Measurements from ENCODE around the gene LRRC4C.
"Not testable (repeated sequence)": the region's sequence is repeated elsewhere in the genome, so short reads cannot be mapped to it uniquely, and the experiment has no call there.

The LRRC4C gene

DNA sequence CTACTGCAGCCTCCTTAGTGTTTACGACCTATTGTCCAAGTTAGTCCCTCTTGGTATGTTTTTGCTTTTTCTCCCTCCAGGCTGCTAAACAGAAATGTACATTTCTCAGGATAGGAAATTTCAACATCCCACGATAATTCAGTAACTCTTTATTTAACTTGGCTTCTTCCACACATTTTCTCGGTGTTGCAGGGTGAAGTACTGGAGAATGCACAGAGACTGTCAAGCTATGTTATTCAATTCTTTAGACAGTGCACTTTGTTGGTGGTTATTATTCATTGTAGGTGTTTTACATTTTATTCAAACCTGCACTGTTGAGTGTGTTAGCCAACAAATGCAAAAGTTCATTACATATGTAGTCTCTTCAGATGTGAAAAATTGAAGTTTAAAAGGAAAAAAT lies 839.8 kb downstream of the LRRC4C start:
- no peak for DNase-seq

DNA sequence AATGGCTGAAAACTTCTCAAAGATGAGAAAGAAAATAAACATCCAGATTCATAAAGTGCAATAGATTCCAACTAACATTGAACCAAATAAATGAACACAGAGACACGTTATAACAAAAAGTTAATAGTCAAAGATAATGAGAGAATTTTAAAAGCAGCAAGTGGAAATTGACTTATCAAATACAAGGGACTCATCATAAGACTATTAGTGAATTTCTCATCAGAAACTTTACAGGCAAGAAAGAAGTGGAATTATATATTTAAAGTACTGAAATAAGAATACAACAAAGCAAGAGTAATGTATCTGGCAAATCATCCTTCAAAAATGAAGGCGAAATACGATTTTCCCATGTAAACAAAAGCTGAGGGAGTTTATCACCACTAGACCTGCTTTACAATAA lies 852.7 kb downstream of the LRRC4C start:
- DNase-seq = no peak

GRCh38 chr11:40602866-40603552 lies 856.4 kb downstream of the LRRC4C start:
- DNase-seq = no peak

DNA sequence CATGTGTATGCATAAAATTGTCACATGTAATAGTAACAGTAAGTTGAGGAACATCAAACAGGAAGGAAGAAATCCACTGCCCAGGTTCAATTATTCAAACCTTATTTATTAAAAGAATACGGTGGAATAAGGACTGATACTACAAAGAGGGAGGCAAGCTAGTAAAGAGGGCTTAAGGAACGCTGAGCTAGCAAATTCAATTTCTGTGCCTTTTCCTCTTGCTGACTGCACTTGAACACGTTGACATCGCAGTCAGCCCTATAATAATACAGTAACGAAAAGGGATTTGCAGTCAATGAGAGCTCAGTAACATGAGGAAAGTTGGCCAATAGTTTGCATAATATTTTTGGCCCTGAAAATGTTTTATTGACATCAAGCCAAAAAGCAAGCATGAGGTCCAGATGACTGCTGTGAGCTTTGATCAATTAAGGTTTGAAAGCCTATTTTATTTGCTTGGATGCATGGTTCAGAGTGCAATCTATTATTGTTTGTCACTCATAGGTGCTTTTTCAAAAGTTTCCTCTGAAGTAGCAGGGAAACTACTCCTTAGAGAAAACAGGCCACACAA lies 861.8 kb downstream of the LRRC4C start:
- no peak for DNase-seq

GRCh38 chr11:40573254-40573891 lies 886.1 kb downstream of the LRRC4C start:
- no peak for DNase-seq

DNA sequence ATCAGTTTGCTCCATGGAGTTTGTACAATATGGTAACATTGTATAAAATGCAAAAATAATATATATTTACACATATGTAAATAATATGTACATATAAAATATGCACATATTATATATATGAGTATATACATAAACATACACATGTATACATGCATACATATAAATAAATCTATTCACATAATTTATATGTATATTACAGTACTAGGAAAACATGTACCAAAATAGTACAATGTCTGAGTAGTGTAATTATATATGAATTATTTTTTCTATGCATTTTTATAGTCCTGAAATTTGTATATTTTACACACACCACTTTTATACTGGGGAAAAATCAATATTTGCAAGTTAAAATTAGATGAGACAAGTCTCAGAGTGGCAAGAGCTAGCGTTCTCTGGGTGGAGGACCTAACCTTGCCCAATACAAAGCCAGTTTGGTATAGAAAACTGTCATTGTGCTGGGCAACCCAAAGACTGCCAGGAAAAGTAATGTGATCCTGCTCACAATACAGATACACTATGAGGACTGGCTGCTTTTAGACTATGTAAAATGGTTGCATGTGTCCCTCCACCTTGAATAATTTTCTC lies 889.4 kb downstream of the LRRC4C start:
- DNase-seq = no peak

GRCh38 chr11:40567392-40567791 lies 892.1 kb downstream of the LRRC4C start:
- no peak for DNase-seq

- DNase-seq = no peak
These were observed 915.3 kb downstream of the LRRC4C start for GRCh38 chr11:40544162-40544561.

DNA sequence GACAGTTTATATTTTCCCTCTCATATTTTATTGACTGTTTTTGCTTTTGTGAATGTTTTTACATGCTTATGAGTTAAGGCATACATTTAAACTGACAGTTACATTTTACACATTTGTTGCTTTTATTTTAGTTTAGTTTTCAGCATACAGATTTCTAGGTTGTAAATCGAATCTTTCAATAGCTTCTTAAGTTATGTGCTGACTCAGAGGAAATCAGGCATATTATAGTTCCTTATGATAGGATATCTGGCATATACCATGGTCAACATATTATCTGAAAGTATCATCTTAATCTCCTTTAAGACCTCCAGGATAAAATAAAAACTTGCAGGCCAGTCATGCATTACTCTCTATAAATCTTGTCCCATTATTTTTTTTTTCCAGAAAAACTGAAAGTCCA lies 916.6 kb downstream of the LRRC4C start:
- DNase-seq = no peak

DNA sequence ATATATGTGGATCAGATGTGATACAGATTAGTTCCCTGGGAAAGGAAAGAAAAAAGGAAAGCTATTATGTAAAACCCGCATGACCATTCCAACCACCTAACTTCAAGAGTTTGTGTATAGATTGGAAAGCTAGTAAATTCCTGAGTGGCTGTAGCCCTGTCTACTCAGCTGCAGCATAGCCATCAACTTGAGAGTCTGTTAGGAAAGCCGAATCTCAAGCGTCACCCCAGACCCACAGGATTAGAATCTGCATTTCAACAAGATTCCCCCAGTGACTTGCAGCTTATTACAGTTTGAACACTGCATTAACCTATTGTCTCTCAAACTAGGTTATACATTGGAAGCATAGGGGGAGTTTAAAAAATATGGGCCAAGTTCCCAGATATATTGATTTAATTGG lies 921.7 kb downstream of the LRRC4C start:
- no peak for DNase-seq

- DNase-seq = not testable (repeated sequence)
These were observed 937.4 kb downstream of the LRRC4C start for GRCh38 chr11:40522080-40522479.

GRCh38 chr11:40517122-40517521 lies 942.3 kb downstream of the LRRC4C start:
- no peak for DNase-seq

- DNase-seq = no peak
These were observed 945.3 kb downstream of the LRRC4C start for GRCh38 chr11:40514124-40514523.

DNA sequence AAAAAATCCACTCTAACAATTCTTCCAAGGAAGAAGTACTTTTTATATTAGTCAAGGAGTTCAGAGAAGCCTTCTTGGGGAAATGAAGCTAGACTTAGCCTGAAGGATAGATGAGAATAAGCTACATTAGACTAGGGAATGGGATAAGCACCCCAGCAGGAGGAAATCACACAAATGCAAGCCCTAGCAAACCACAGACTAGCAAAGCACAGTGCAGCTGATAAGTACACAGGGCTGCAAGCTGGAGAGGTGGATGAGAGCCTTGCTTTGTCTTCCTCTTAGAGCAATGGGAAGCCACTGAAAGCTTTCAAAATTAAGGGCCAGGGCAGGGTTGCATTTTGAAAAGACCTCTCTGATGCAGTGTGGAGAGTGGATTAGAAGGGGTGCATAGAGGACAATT lies 946.2 kb downstream of the LRRC4C start:
- DNase-seq = no peak

DNA sequence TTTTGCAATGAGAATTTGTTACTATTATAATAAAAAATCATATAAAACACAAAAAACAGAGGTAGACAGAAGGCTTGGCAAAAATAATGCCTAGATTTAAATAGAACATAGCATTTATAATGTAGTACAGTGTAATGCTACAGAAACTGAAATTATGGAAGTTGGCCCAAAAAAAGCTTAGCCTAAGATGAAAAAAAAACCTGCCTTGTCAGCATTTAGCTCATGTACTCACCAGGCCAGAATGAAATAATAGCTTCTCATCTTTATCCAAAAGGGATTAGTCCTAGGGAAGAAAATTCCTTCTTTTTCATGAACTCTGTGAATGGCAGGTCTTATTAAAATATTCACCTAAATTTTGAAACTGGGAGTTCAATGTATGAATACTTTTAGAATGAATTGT lies 951.1 kb downstream of the LRRC4C start:
- no peak for DNase-seq

DNA sequence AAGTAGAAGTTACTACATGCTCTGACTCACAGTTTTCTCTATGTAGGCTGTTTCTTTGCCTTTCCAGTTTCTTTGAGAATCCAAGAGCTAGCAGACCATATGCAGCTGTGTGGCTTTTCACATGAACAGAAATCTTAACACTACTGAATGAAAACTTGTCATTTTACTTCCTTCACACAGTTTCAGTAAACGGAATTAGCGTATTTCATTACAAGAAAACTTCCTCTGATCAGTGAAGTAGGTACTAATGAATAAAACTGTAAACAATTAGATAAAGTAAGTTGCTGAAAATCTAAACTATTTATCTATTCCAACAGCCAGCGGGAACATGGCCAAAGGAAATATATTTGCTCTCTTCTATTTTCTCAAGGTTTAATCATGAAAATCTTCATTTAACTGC lies 953.2 kb downstream of the LRRC4C start:
- DNase-seq = no peak

DNA sequence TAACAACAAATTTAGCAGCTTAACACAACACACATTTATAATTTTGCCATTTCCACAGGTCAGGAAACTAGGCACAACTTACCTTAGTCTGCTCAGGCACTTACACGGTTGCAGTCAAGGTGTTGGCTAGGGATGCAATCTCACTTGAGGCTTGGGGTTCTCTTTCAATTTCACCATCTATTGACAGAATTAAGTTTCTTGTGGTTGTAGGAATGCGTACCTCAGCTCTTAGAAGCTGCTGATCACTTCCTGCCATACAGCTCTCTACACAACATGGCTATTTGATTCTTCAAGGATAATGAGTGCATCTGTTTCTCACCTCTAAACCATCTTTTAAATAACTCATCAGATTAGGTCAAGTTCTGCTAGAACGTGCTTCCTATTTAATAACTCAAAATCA lies 968.1 kb downstream of the LRRC4C start:
- DNase-seq = no peak

GRCh38 chr11:40467771-40468170 lies 991.7 kb downstream of the LRRC4C start:
- no peak for DNase-seq

DNA sequence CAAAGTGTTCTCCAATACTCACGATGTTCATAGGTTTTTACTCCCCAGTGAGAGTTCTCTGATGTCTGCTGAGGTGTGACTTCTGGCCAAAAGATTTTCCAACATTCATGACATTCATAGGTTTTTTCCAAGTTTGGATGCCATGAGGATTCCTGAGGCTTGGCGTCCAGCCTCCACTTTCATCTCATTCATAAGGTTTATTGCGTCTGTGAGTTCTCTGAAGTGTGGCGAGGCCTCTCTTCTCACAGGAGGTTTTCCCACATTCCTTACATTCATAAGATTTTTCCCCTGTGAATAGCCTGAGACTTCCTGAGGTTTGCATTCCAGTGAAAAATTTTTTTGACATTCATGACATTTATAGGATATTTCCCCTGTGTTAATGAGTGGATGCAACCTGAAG lies 1014.1 kb downstream of the LRRC4C start:
- DNase-seq = no peak

GRCh38 chr11:40444151-40444550 lies 1015.3 kb downstream of the LRRC4C start:
- DNase-seq = no peak

DNA sequence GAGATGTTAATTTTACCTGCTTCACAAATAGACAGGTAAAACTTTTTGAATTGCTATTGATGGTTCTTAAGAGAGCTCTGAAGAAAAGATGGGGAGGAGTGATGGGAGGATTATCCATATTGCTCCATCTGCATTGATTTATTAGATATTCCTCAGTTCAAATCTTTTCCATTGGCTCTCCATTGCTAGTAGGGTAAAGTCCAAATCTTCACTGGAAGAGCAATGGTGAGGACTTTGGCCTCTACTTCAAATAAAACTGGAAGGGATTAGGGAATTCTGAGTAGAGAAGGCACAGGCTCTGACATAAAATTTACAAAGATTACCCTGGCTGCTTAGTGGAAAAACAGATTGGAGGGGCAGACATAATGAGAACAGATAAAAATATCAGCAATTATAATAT lies 1024.1 kb downstream of the LRRC4C start:
- DNase-seq = no peak

- no peak for DNase-seq
These were observed 1024.5 kb downstream of the LRRC4C start for GRCh38 chr11:40434926-40435325.

GRCh38 chr11:40432358-40432757 lies 1027.1 kb downstream of the LRRC4C start:
- DNase-seq = no peak

- DNase-seq = no peak
These were observed 1034.3 kb downstream of the LRRC4C start for GRCh38 chr11:40425168-40425567.

Data from right forelimb (tissue), 1 donor.